Gastroesophageal sphincter (tissue), 3 donors: Measurements from ENCODE around the gene SLC3A2.

ENCODE experiments used
- POLR2AphosphoS5 ChIP-seq: sonication (generic); formaldehyde crosslinking; IDR thresholded peaks from one replicate; pipeline ENCODE4 v1.6.1; 2017; ENCODE audit warnings: antibody characterized with exemption
- TF ChIP-seq, protein P1 (sequence below), 4 experiments: fragments of 200-600 bp in 2 of 4; fragments of 450-650 bp in 2 of 4; sonication (generic) in 1 of 4; IDR thresholded peaks; one replicate each; pipeline ENCODE4 v1.5.1; 2017 to 2019; ENCODE audit warnings: antibody characterized with exemption in 4 of 4, mild to moderate bottlenecking in 2 of 4, moderate library complexity in 2 of 4

DNA sequence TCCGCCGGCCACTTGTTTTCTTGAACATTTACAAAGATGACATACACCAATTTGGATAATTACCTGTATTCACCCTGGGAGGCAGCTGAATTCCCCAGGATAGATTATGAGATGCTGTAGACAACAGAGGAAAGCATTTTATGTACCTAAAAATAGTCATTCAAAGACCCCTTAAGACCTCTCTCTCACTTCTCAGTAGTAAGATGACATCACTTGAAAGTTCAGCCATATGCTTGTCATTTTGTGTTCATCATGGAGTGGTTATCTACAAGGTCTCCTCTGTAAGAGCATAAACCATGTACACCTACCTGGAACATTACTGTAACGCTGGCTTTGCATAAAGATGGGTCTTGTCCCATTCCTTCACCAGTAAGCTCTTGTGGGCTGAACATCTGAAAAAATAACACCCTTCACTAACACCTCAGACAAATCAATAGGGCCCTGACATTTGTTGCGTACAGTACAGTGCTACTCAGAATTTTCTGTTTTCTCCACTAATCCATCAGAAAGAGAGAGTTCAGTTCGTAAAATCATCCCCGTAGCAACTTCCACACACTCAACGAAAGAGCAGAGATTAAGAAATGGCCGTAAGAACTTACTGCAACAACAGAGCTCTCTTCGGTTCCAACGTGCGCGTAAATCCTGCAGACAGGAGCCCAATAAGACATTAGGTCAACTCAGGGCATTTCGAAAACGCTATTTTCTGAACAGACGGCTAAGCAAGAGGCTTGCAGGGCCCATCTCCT, 25.7 kb upstream of the SLC3A2 start:
- TF ChIP-seq, protein P1, sequence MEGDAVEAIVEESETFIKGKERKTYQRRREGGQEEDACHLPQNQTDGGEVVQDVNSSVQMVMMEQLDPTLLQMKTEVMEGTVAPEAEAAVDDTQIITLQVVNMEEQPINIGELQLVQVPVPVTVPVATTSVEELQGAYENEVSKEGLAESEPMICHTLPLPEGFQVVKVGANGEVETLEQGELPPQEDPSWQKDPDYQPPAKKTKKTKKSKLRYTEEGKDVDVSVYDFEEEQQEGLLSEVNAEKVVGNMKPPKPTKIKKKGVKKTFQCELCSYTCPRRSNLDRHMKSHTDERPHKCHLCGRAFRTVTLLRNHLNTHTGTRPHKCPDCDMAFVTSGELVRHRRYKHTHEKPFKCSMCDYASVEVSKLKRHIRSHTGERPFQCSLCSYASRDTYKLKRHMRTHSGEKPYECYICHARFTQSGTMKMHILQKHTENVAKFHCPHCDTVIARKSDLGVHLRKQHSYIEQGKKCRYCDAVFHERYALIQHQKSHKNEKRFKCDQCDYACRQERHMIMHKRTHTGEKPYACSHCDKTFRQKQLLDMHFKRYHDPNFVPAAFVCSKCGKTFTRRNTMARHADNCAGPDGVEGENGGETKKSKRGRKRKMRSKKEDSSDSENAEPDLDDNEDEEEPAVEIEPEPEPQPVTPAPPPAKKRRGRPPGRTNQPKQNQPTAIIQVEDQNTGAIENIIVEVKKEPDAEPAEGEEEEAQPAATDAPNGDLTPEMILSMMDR (IDR thresholded peaks at IDR 0.05) = no peak
- TF ChIP-seq POLR2AphosphoS5 = no peak
